ENCODE measurements around the gene MAD2L1BP. TPM values are rescaled to one million over a fixed set of nuclear protein-coding genes. Genes with fewer than 3 reads are reported as not detected.

The MAD2L1BP gene
- total and polyA plus RNA-seq, 2 of the 4 experiments (the other 2 are of a cell fraction), result 28.1 to 50.2 TPM

DNA sequence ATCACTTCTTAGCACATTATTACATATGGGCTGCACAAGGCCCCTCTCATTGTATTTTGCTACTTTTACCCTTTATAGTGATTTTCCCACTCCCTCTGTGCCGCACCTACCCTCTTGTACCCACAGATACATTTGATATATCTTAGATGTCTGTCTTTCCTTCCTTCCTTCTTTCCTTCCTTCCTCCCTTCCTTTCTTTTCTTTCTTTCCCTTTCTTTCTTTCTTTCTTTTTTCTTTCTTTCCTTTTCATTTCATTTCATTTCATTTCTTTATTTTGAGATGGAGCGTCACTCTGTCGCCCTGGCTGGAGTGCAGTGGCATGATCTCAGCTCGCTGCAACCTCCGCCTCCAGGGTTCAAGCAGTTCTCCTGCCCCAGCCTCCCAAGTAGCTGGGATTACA is 47.4 kb upstream of the MAD2L1BP start:
- no peak overlapping the region for H2BK120ac ChIP-seq (ENCODE audit: low read depth, low read length)
- H3K4me2 ChIP-seq (ENCODE audit: low read depth, low read length), result no peak overlapping the region
- H2AK5ac ChIP-seq (ENCODE audit: low read depth, low read length), result no peak overlapping the region
- peaks cover 19 to 26% of the 10 kb centered on the region in 2 experiments for H3K79me1 ChIP-seq (ENCODE audit: low read depth in 1 of 2, low read length in 2 of 2)
- H3K9me3 ChIP-seq (ENCODE audit: control insufficient read depth, insufficient read depth, low read length), result no peaks in the 10 kb centered on the region
- no peaks in the 10 kb centered on the region for H3K27me3 ChIP-seq (ENCODE audit: control insufficient read depth, insufficient read depth, low read length)
- no peaks in the 10 kb centered on the region for H3K4me1 ChIP-seq (ENCODE audit: control insufficient read depth, insufficient read depth, low read length)
- peaks cover 32% of the 10 kb centered on the region for H3K36me3 ChIP-seq (ENCODE audit: control insufficient read depth, insufficient read depth, low read length)
- intact Hi-C loops (cut with micrococcal nuclease) (no loop called here), in situ Hi-C loops (cut with MboI; ENCODE audit: low sequenced_read_pairs) (no loop called here), dilution Hi-C loops (cut with HindIII; ENCODE audit: low sequenced_read_pairs, unreplicated experiment) (no loop called here)
- no peak overlapping the region for H3K18ac ChIP-seq (ENCODE audit: low read depth, low read length)
- no peak overlapping the region for H3K23ac ChIP-seq (ENCODE audit: low read depth, low read length)
- no peak overlapping the region for H3K14ac ChIP-seq (replicated peaks; ENCODE audit: low read depth, low read length)
- H2AFZ ChIP-seq (replicated peaks; ENCODE audit: low read length, poor library complexity), result no peak overlapping the region
- no peak overlapping the region for H3K9ac ChIP-seq (ENCODE audit: low read depth, low read length)
- no peak for ATAC-seq (ENCODE audit: low read depth)
- no peak overlapping the region for H3K4me3 ChIP-seq (ENCODE audit: insufficient read depth, low read depth, low read length)
- no peak for DNase-seq
- no peak overlapping the region for H3K4ac ChIP-seq (ENCODE audit: low read depth, low read length)
- peaks cover 3% of the 10 kb centered on the region for H3K9me1 ChIP-seq (ENCODE audit: insufficient read depth, low read length)
- H4K8ac ChIP-seq (ENCODE audit: low read depth in 2 of 2, low read length in 2 of 2), result no peak overlapping the region
- H2BK15ac ChIP-seq (ENCODE audit: low read depth, low read length), result no peak overlapping the region
- no peak overlapping the region for H4K91ac ChIP-seq (ENCODE audit: insufficient read depth, low read depth, low read length)
- ChIA-PET CTCF (no interaction called here), POLR2A (ENCODE audit: unreplicated experiment) (interaction anchor here (0.6 kb wide), 1 partner anchor 738 kb away, joined by 6 read pairs; no protein-coding TSS in a partner anchor)
- H4K20me1 ChIP-seq (ENCODE audit: insufficient read depth, low read length), result no peaks in the 10 kb centered on the region
- no TSS peak for BruUV-seq (replicated peaks)
- WGBS, 2 experiments (ENCODE audit: extremely low coverage in 2 of 2, insufficient read length in 1 of 2), result no CpG with 5 or more reads among the region's 5 CpGs
- no peak overlapping the region for H4K5ac ChIP-seq (ENCODE audit: low read depth, low read length)
- no peak overlapping the region for H3K56ac ChIP-seq (ENCODE audit: extremely low read depth, insufficient read depth, low read length)
- H2BK5ac ChIP-seq (ENCODE audit: low read depth, low read length, poor library complexity, severe bottlenecking), result no peak overlapping the region
- H3K27ac ChIP-seq (ENCODE audit: insufficient read depth, low read length), result no peak overlapping the region
- H2BK20ac ChIP-seq (ENCODE audit: low read depth, low read length), result no peak overlapping the region
- TF ChIP-seq RAD21 (IDR thresholded peaks at IDR 0.05; ENCODE audit: low read length) (no peak), RFX5 (IDR thresholded peaks at IDR 0.05; ENCODE audit: low read depth, low read length) (no peak), POLR2A (IDR thresholded peaks at IDR 0.05; ENCODE audit: low read depth, low read length) (no peak), MXI1 (IDR thresholded peaks at IDR 0.05; ENCODE audit: borderline replicate concordance, low read depth, low read length) (no peak), SMC3 (IDR thresholded peaks at IDR 0.05; ENCODE audit: low read depth, low read length) (no peak), MAFK (IDR thresholded peaks at IDR 0.05; ENCODE audit: low read depth, low read length) (no peak), RCOR1 (IDR thresholded peaks at IDR 0.05; ENCODE audit: insufficient replicate concordance, low read length) (no peak), BHLHE40 (IDR thresholded peaks at IDR 0.05; ENCODE audit: low read depth, low read length) (no peak), FOS (IDR thresholded peaks at IDR 0.05; ENCODE audit: low read depth, low read length) (no peak)
- TF ChIP-seq, protein P1, sequence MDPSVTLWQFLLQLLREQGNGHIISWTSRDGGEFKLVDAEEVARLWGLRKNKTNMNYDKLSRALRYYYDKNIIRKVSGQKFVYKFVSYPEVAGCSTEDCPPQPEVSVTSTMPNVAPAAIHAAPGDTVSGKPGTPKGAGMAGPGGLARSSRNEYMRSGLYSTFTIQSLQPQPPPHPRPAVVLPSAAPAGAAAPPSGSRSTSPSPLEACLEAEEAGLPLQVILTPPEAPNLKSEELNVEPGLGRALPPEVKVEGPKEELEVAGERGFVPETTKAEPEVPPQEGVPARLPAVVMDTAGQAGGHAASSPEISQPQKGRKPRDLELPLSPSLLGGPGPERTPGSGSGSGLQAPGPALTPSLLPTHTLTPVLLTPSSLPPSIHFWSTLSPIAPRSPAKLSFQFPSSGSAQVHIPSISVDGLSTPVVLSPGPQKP (IDR thresholded peaks at IDR 0.05; ENCODE audit: borderline replicate concordance, low read depth, low read length), result no peak
- TF ChIP-seq, protein P2, sequence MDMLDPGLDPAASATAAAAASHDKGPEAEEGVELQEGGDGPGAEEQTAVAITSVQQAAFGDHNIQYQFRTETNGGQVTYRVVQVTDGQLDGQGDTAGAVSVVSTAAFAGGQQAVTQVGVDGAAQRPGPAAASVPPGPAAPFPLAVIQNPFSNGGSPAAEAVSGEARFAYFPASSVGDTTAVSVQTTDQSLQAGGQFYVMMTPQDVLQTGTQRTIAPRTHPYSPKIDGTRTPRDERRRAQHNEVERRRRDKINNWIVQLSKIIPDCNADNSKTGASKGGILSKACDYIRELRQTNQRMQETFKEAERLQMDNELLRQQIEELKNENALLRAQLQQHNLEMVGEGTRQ (IDR thresholded peaks at IDR 0.05; ENCODE audit: low read depth, low read length), result no peak
- no peak overlapping the region for H2AK9ac ChIP-seq (replicated peaks; ENCODE audit: low read depth, low read length, poor library complexity)

All from IMR-90 (cell line).